ENCODE measurements around the gene ABHD17C. TPM values are rescaled to one million over a fixed set of nuclear protein-coding genes. Genes with fewer than 3 reads are reported as not detected.
"Not testable (repeated sequence)": the region's sequence is repeated elsewhere in the genome, so short reads cannot be mapped to it uniquely, and the experiment has no call there.

Gene ABHD17C
- 1 to 10 TPM; 4.5 to 10.0 TPM for total RNA-seq

DNA sequence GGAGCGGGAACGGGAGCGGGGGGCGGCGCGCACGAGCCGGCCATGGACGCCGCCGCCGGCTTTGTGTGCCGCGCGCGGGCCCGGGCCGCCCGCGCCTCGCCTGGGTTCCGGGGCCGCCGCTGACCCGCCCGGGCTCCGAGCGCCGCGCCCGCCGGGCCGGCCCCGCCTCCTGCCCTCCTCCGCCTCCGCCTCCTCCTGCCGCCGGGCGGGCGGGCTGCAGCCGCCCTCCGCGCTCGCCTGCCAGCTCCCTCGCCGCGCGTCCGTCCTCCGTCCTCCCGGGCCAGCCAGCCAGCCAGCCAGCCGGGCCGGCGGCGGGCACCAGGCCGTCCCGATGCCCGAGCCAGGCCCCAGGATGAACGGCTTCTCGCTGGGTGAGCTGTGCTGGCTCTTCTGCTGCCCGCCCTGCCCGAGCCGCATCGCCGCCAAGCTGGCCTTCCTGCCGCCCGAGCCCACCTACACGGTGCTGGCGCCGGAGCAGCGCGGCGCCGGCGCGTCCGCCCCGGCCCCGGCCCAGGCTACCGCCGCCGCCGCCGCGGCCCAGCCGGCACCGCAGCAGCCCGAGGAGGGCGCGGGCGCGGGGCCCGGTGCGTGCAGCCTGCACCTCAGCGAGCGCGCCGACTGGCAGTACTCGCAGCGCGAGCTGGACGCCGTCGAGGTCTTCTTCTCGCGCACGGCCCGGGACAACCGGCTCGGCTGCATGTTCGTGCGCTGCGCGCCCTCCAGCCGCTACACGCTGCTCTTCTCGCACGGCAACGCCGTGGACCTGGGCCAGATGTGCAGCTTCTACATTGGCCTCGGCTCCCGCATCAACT is at the start of gene ABHD17C:
TSS of gene ABHD17C (plus strand) at position 212 of the 812 bp plus-strand sequence. CDS start at position 332, 120 bp downstream.
- ATAC-seq (peak; percentile 88 to 93), DNase-seq (ENCODE audit: low spot score) (peak; percentile 68)
- Mint-ChIP-seq H3K36me3 (no peaks in the 10 kb centered on the region), H3K4me3 (peak within 1 kb of the TSS; percentile 92), H3K27me3 (peaks cover 0 to 5% of the 10 kb centered on the region in 2 donors), H3K9me3 (no peaks in the 10 kb centered on the region), H3K4me1 (ENCODE audit: low read depth in 2 of 2) (peaks cover 15 to 25% of the 10 kb centered on the region in 2 donors), H3K27ac (peak within 1 kb of the TSS; percentile 56 to 67)

DNA sequence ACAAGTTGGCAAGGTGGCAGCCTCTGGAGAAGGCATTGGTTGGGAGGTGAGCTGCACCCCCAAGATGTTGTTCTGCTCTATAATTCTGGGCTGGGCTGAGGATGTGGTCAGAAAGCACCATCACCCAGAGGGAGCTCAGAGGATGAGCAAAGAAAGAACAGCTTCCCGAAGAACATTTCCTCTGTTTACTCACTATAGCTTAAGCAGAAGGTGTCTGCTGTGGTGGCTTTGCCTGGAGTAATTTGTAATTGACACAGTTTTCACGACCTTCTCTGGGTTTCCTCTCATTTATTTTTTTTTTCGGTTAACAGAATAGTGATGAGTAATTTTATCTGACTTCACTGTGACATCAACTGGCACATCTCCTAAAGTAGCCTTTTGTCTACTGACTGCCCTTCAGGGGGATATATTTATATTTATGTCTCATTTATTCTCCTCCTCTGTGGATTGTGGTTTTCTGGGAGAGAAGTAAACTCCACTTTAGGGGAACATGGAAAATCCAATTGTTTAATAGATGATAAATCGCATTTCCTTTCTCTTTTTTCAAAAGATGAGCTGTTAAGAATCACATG is 49.5 kb upstream of the ABHD17C start:
- peaks cover 18% of the 10 kb centered on the region in 2 donors for H3K4me1 Mint-ChIP-seq (ENCODE audit: low read depth in 2 of 2)
- H3K36me3 Mint-ChIP-seq, result no peaks in the 10 kb centered on the region
- no peaks in the 10 kb centered on the region for H3K9me3 Mint-ChIP-seq
- no peak for DNase-seq (ENCODE audit: low spot score)
- H3K27me3 Mint-ChIP-seq, result peaks cover 6 to 7% of the 10 kb centered on the region in 2 donors
- H3K4me3 Mint-ChIP-seq, result peak overlapping the region; percentile 19
- H3K27ac Mint-ChIP-seq, result peak overlapping the region in 1 of 2 donors; percentile 73
- peak; percentile 70 to 76 for ATAC-seq

DNA sequence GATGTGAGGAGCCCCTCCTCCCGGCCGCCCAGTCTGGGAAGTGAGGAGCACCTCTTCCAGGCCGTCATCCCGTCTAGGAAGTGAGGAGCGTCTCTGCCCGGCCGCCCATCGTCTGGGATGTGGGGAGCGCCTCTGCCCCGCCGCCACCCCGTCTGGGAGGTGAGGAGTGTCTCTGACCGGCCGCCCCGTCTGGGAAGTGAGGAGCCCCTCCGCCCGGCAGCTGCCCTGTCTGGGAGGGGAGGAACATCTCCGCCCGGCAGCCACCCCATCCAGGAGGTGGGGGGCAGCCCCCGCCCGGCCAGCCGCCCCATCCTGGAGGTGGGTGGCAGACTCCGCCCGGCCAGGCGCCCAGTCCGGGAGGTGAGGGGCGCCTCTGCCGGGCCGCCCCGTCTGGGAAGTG is 47.7 kb upstream of the ABHD17C start:
- peaks cover 18% of the 10 kb centered on the region in 2 donors for H3K4me1 Mint-ChIP-seq (ENCODE audit: low read depth in 2 of 2)
- not testable (repeated sequence) for H3K27me3 Mint-ChIP-seq; ATAC-seq; DNase-seq (ENCODE audit: low spot score); H3K36me3 Mint-ChIP-seq; H3K9me3 Mint-ChIP-seq; H3K27ac Mint-ChIP-seq; H3K4me3 Mint-ChIP-seq

DNA sequence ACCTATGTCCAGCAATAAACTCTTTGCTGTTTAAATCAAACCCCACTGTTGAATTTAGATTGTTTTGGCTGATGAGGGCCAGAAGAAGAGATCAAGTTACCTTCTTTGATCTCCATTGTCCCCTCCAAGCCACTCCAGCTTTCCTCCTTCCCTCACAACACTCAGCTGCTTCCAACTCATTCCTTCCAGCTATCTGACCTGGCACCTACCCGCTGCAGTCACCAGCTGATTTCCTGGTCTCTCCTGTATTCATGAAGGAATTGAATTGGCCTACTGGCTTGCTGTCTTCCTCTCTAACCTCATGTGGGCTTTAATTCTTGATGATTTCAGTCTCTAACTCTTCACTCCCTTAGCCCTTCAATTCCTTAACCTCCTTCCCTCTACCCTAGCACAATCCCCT is 40.8 kb upstream of the ABHD17C start:
- ATAC-seq, result no peak
- Mint-ChIP-seq H3K9me3 (peaks cover 3% of the 10 kb centered on the region), H3K4me1 (ENCODE audit: low read depth in 2 of 2) (no peaks in the 10 kb centered on the region), H3K27ac (no peak overlapping the region), H3K4me3 (no peak overlapping the region), H3K27me3 (peaks cover 22 to 23% of the 10 kb centered on the region in 2 donors), H3K36me3 (peaks cover 7% of the 10 kb centered on the region)
- no peak for DNase-seq (ENCODE audit: low spot score)

DNA sequence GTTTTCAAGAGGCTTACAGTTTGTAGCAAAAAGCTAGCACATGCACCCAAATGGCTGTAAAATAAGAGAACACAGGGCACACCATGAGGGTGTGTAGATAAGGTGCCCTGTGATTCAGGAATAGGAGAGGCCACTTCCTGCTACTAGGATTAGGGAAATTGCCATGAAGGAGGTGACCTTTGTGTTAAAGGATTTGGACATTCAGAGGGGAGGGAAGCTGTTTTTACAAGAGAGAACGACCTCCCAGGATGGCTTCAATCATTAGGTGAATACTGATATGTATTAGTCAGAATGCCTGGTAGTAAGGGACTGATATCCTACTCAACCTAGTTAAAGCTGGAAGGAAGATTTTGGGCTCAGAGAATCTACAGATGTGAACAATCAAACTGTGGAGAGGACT is 35.7 kb upstream of the ABHD17C start:
- Mint-ChIP-seq H3K27me3 (peaks cover 20 to 46% of the 10 kb centered on the region in 2 donors), H3K4me1 (ENCODE audit: low read depth in 2 of 2) (no peaks in the 10 kb centered on the region), H3K27ac (no peak overlapping the region), H3K4me3 (no peak overlapping the region), H3K36me3 (no peaks in the 10 kb centered on the region), H3K9me3 (no peaks in the 10 kb centered on the region)
- ATAC-seq (no peak), DNase-seq (ENCODE audit: low spot score) (no peak)

DNA sequence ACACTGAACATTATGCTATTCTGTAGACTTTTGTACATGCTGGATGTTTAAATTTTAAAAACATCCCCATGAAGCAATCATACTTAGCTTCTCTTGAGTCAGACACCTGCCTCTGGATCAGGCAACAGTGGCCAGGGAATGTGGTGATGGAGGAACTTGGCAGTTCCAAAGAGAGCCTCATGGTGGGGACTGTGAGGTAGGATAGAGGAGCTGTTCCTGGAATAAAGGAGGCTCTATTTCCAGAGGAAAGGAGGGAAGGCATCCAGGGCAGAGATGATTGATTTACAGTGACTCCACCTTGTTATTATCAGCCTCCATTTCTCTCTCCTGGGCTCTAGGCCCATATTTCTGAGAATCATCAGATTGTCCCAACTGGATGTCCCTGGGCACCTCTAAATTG is 35.0 kb upstream of the ABHD17C start:
- H3K27ac Mint-ChIP-seq, result no peak overlapping the region
- H3K4me1 Mint-ChIP-seq (ENCODE audit: low read depth in 2 of 2), result no peaks in the 10 kb centered on the region
- DNase-seq (ENCODE audit: low spot score) (no peak), ATAC-seq (no peak)
- peaks cover 14 to 39% of the 10 kb centered on the region in 2 donors for H3K27me3 Mint-ChIP-seq
- no peak overlapping the region for H3K4me3 Mint-ChIP-seq
- no peaks in the 10 kb centered on the region for H3K9me3 Mint-ChIP-seq
- no peaks in the 10 kb centered on the region for H3K36me3 Mint-ChIP-seq

DNA sequence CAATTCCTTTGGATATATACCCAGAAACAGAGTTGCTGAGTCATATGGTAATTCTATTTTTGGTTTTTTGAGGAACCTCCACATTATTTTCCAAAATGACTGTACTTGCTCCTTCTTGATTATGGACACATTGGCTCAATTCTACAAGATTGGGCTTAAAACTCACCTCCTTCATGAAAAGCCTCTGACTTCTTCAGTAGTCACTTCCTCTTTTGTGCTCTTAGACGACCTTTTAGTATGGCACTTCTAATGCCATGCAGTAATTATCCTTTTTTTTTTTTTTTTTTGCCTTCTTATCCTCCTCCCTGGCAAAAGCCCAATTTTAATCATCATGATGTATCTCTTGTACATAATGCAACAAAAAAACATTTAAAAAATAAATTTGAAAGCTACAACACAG is 33.0 kb upstream of the ABHD17C start:
- no peak for DNase-seq (ENCODE audit: low spot score)
- H3K27me3 Mint-ChIP-seq, result peaks cover 15 to 36% of the 10 kb centered on the region in 2 donors
- ATAC-seq, result no peak
- no peak overlapping the region for H3K27ac Mint-ChIP-seq
- no peaks in the 10 kb centered on the region for H3K36me3 Mint-ChIP-seq
- H3K4me3 Mint-ChIP-seq, result no peak overlapping the region
- no peaks in the 10 kb centered on the region for H3K9me3 Mint-ChIP-seq
- H3K4me1 Mint-ChIP-seq (ENCODE audit: low read depth in 2 of 2), result no peaks in the 10 kb centered on the region

DNA sequence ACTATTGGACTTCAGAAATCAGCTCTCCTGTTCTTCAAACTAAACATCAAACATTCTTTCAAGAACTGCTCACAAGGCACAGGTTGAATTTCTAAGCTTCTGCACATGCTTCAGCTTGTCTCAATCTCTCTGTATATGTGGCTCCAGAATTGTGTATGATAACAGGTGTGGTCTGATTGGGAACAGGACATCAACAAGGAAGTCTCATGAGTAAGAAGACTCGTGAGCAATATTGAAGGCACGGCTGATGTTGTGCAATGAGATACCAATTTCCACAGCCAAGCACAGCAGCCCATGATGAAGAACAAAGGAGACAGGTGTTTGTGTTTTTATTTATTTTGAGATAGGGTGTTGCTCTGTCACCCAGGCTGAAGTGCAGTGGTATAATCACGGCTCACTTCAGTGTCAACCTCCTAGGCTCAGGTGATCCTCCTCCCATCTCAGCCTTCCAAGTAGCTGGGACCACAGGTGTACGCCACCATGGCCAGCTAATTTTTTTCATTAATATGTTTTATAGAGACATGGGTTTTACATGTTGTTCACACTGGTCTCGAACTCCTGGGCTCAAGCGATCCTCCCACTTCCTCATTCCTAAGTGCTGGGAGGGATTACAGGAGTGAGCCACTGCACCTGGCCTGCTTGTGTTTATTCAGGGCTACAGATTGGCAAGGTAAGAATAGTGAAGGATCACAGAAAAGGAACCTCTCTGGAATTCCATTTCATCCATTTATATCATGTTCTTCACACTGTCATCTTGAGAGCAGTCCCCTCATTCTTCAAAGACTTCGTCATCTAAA is 32.2 kb upstream of the ABHD17C start:
- no peaks in the 10 kb centered on the region for H3K36me3 Mint-ChIP-seq
- H3K27me3 Mint-ChIP-seq, result peaks cover 11 to 36% of the 10 kb centered on the region in 2 donors
- H3K4me1 Mint-ChIP-seq (ENCODE audit: low read depth in 2 of 2), result no peaks in the 10 kb centered on the region
- no peak overlapping the region for H3K27ac Mint-ChIP-seq
- H3K9me3 Mint-ChIP-seq, result no peaks in the 10 kb centered on the region
- ATAC-seq (no peak), DNase-seq (ENCODE audit: low spot score) (no peak)
- H3K4me3 Mint-ChIP-seq, result no peak overlapping the region

DNA sequence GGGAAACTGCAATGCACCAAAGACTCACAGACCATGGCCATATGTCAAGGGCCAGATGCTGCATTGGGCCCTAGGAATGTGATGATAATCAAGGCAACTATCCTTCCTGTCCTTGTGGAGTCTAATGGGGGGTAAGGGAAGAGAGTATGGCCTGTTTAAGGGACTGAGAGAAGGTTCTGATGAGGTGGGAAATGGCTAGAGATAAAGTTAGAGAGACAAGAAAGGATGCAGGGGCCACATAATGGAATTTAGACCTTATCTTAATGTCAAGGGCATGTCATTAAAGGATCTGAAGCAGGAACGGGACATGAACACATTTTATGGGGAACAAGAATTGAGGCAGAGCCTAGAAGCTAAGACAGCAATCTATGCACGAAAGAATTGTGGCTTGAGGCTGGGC is 30.0 kb upstream of the ABHD17C start:
- no peak overlapping the region for H3K27ac Mint-ChIP-seq
- no peaks in the 10 kb centered on the region for H3K9me3 Mint-ChIP-seq
- ATAC-seq (no peak), DNase-seq (ENCODE audit: low spot score) (no peak)
- peaks cover 16 to 52% of the 10 kb centered on the region in 2 donors for H3K27me3 Mint-ChIP-seq
- H3K36me3 Mint-ChIP-seq, result no peaks in the 10 kb centered on the region
- H3K4me1 Mint-ChIP-seq (ENCODE audit: low read depth in 2 of 2), result no peaks in the 10 kb centered on the region
- no peak overlapping the region for H3K4me3 Mint-ChIP-seq

DNA sequence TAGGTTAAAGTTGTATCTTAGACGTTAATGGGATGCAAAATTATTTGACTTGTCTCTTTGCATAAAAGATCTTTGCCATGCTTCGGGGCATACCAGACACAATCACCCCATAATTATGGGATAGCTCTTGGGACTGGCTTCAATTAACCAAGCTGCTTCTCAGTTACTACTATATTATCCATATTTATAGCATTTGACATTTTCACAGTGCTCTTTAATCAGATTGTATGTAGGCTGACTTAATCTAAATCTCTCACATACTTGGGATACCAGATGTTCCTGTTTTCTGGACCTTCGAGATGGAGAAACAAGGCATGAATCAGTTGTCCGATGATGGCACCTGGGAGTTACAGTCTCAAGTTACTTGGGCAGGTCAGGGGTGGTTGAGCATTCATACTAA is 27.2 kb upstream of the ABHD17C start:
- H3K9me3 Mint-ChIP-seq, result no peaks in the 10 kb centered on the region
- peaks cover 19 to 34% of the 10 kb centered on the region in 2 donors for H3K27me3 Mint-ChIP-seq
- no peak overlapping the region for H3K27ac Mint-ChIP-seq
- no peak overlapping the region for H3K4me3 Mint-ChIP-seq
- no peak for DNase-seq (ENCODE audit: low spot score)
- H3K36me3 Mint-ChIP-seq, result no peaks in the 10 kb centered on the region
- H3K4me1 Mint-ChIP-seq (ENCODE audit: low read depth in 2 of 2), result no peaks in the 10 kb centered on the region
- no peak for ATAC-seq

DNA sequence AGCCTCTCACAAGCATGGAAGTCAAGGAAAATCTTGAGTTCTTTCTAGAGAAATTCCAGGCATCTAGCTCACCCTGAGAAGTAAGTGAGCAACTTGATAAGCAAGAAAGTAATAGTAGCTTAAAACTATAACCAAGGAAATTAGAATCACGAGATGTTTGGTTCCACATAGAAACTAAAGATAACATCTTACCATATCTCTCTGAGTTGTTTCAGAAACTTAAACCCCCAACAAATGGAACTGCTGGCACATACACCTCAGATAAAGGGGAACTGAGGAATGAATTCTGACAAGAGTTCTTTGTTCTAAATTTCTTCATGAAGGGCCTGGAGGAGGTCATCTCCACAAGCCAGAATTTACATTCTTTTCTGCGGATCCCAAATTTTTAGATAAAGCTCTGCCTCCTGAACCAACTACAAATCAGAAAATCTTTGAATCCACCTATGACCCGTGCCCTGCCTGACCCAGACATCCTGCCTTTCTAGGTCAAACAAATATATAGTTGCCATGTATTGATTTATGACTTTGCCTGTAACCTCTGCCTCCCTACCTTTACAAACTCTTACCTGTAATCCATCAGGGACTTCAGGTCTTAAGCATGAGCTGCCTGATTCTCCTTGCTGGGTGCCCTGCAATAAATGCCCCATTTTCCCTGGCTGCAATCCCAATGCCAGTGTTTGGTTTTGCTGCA is 26.4 kb upstream of the ABHD17C start:
- ATAC-seq (no peak), DNase-seq (ENCODE audit: low spot score) (no peak)
- Mint-ChIP-seq H3K4me1 (ENCODE audit: low read depth in 2 of 2) (no peaks in the 10 kb centered on the region), H3K27ac (no peak overlapping the region), H3K27me3 (peaks cover 19 to 29% of the 10 kb centered on the region in 2 donors), H3K36me3 (no peaks in the 10 kb centered on the region), H3K4me3 (no peak overlapping the region), H3K9me3 (no peaks in the 10 kb centered on the region)

DNA sequence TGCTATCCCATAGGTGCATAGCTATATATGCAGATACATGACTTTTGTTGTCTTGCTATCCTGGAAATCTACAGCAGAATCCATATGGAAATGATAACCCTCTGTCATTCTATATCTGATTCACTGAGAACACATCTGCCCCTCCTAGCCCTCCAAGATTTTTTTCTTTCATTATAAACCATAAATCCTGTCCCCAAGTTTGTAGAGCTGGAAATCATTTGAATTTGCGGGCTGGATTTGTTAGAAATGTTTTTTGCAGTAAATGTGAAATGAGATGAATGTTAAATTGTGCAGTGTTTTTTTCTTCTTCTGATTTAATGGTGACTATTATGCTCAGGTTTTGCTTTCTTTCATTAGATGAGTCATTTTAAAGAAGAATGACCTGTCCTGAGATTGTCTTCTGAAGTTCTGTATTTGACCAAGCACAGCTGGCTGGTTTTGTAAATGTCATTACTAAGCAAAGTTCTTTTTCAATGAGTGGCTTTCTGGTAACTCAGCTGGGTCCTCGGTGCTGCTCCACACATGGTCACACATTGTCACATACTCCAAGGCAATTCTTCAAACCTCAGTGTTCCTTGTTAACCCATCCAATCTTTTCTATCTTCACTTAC is 25.3 kb upstream of the ABHD17C start:
- peaks cover 0 to 4% of the 10 kb centered on the region in 2 donors for H3K4me1 Mint-ChIP-seq (ENCODE audit: low read depth in 2 of 2)

More for the DNA sequence above, 25.3 kb upstream of the ABHD17C start:
- H3K27ac Mint-ChIP-seq, result no peak overlapping the region
- H3K27me3 Mint-ChIP-seq, result peaks cover 19 to 22% of the 10 kb centered on the region in 2 donors
- DNase-seq (ENCODE audit: low spot score) (no peak), ATAC-seq (no peak)
- H3K36me3 Mint-ChIP-seq, result no peaks in the 10 kb centered on the region
- H3K9me3 Mint-ChIP-seq, result no peaks in the 10 kb centered on the region
- no peak overlapping the region for H3K4me3 Mint-ChIP-seq
